ENCODE measurements around the gene PSKH1.

Gene PSKH1

DNA sequence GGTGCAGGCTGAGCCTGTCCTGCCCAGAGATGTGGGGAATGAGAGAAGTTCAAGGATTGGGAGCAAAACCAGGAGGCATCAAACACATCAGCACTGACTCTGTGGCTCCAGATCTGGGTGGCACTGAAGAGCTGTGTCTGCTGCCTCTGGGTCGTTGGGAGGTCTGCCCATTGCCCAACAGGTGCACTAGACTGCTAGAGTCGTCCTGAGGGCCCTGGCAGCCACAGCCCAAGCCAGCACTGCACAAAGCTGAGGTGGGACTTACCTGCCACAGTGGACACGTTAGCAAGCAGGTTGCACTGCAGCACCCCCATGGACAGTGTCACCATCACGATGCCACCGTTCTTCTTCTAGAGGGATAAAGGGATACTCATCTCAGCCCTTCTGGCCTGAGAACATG, 84.0 kb downstream of the PSKH1 start:
- no peak for FAIRE-seq
- no peak for DNase-seq (ENCODE audit: low spot score)

DNA sequence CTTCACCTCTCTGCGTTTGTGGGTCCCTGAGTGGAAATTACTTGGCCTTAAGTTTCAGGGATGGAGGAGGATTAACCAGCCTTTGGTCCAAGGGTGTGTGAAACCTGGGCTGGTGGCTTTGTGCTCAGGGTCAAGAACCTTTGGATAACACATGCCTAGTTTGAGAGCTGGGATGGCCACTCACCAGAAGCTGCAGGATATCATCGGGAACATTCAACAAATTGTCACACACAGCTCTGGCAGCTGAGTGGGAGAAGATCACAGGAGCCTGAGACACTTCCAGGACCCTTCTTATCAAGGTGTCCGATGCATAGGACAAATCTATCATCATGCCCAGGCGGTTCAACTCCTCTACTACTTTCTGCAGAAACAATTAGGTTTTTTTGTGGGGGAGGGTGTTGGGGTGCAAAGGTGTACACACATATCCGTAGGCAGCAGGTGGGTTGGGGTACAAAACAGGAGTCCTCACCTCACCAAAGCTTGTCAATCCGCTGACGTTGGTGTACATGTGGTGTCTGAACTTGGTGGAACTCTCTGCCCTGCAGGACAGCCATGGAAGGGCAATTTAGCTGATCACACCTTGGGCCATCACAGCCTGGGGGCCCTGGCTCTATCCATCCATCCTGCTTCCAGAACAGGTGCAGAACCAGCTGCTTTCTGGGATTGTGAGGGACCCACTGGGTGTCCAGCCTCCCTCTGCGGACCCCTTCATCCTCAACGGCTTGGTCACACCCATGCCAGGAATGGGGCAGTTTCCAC, 84.6 kb downstream of the PSKH1 start:
- FAIRE-seq (no peak), DNase-seq (ENCODE audit: low spot score) (no peak)

Measured in urothelium cell line (cell line).